Measurements from ENCODE around the gene SPON1. TPM values are rescaled to one million over a fixed set of nuclear protein-coding genes. Genes with fewer than 3 reads are reported as not detected.

The SPON1 gene
- total RNA-seq, 1 experiment from 2014 or later: 0.20 TPM

- no peaks in the 10 kb centered on the region for H3K27me3 Mint-ChIP-seq (ENCODE audit: low read depth)
- no peak overlapping the region for H3K4me3 Mint-ChIP-seq
Observed at GRCh38 chr11:14127679-14128078, 165.2 kb downstream of the SPON1 start.

More at GRCh38 chr11:14127679-14128078, 165.2 kb downstream of the SPON1 start:
- H4K8ac ChIP-seq (replicated peaks; ENCODE audit: insufficient read length, low read depth, low read length): no peak overlapping the region
- peaks cover 3% of the 10 kb centered on the region; the same call in 1 of the 2 replicates for H3K4me1 ChIP-seq (ENCODE audit: insufficient read depth, low read length)
- H3K9ac ChIP-seq (ENCODE audit: extremely low read depth, insufficient read length, low read length): no peak overlapping the region
- H3K14ac ChIP-seq (ENCODE audit: insufficient read depth, low read length): no peak overlapping the region
- no peak overlapping the region for H4K91ac ChIP-seq (ENCODE audit: insufficient read length, low read depth, low read length)
- no peak overlapping the region for H3K18ac ChIP-seq (ENCODE audit: insufficient read length, low read depth, low read length)
- H2BK20ac ChIP-seq (ENCODE audit: low read depth, low read length, poor library complexity, severe bottlenecking): no peak overlapping the region
- DNase-seq: no peak
- H2AFZ ChIP-seq (ENCODE audit: low read length): no peak overlapping the region
- H3K4ac ChIP-seq (ENCODE audit: low read depth, low read length): no peak overlapping the region
- H2BK5ac ChIP-seq (ENCODE audit: insufficient read length, low read length): no peak overlapping the region
- H4K20me1 ChIP-seq (ENCODE audit: control insufficient read depth, insufficient read depth, insufficient read length): no peaks in the 10 kb centered on the region
- H3K79me1 ChIP-seq (ENCODE audit: insufficient read depth, low read depth, low read length, poor library complexity, severe bottlenecking): no peaks in the 10 kb centered on the region
- no peak overlapping the region for H2BK15ac ChIP-seq (ENCODE audit: low read depth, low read length)
- peaks cover 9 to 15% of the 10 kb centered on the region in 2 experiments for H3K9me3 Mint-ChIP-seq
- H3K23me2 ChIP-seq (ENCODE audit: insufficient read length, low read depth, low read length, poor library complexity, severe bottlenecking): no peaks in the 10 kb centered on the region
- no peak overlapping the region for H2BK120ac ChIP-seq (ENCODE audit: low read depth, low read length, poor library complexity, severe bottlenecking)
- no peak overlapping the region for H3K23ac ChIP-seq (ENCODE audit: insufficient read length, low read depth, low read length)
- WGBS (ENCODE audit: extremely low coverage, insufficient read length, low lambda C conversion rate): no CpG with 5 or more reads among the region's 4 CpGs
- no peak overlapping the region for H2AK5ac ChIP-seq (ENCODE audit: insufficient read length, low read length)
- H3K27me3 ChIP-seq (ENCODE audit: insufficient read depth, low read length): no peaks in the 10 kb centered on the region
- H4K5ac ChIP-seq (ENCODE audit: insufficient read length, low read depth, low read length): no peak overlapping the region
- H3K9me3 ChIP-seq (ENCODE audit: control insufficient read depth, low read depth, low read length): peaks cover 5% of the 10 kb centered on the region
- no peaks in the 10 kb centered on the region for H3K79me2 ChIP-seq (ENCODE audit: insufficient read depth, low read length)
- H3K4me2 ChIP-seq (ENCODE audit: insufficient read depth, insufficient read length, low read length): no peak overlapping the region
- H3K27ac Mint-ChIP-seq: no peak overlapping the region
- H2BK12ac ChIP-seq (ENCODE audit: insufficient read length, low read depth, low read length): no peak overlapping the region
- TF ChIP-seq CTCF (conservative IDR thresholded peaks at IDR 0.05): peak; percentile 48; the same call in 2 of the 3 replicates
- peaks cover 14 to 17% of the 10 kb centered on the region in 2 experiments for H3K4me1 Mint-ChIP-seq
- no peak overlapping the region for H3K27ac ChIP-seq (ENCODE audit: insufficient read length, low read depth, low read length)
- H3K56ac ChIP-seq (ENCODE audit: insufficient read length, low read depth, low read length): no peak overlapping the region
- peaks cover 2 to 18% (median 5%) of the 10 kb centered on the region in 3 experiments; a peak in 5 of 7 replicates for H3K36me3 Mint-ChIP-seq (ENCODE audit: insufficient read depth in 1 of 3, low read depth in 3 of 3)
- H3T11ph ChIP-seq (ENCODE audit: low read length): no peak overlapping the region

Measured in H9 (cell line).